ENCODE results near the gene MAP4. TPM values are rescaled to one million over a fixed set of nuclear protein-coding genes. Genes with fewer than 3 reads are reported as not detected.

Gene MAP4
- polyA plus RNA-seq, 2 of the 4 experiments (the other 2 are of a cell fraction), result 77.7 to 98.5 TPM

- peak overlapping the region; percentile 92 for H3K4me2 ChIP-seq
- peak overlapping the region; percentile 91 to 97 for H3K27ac ChIP-seq
- CTCF ChIA-PET, result interaction anchor here (1.2 kb wide), 1 partner anchor 382 kb away, joined by 3 read pairs; no protein-coding TSS in a partner anchor
- WGBS (ENCODE audit: missing lambda C conversion rate), result under 1% methylated on average over 8 of the region's 20 CpGs
- FAIRE-seq (no peak), DNase-seq (ENCODE audit: low read depth in 1 of 2, low spot score in 1 of 2) (no peak), ATAC-seq (no peak)
- no peaks in the 10 kb centered on the region for H3K9me3 ChIP-seq
- H3K4me1 ChIP-seq, result peaks cover 12% of the 10 kb centered on the region; the same call in 2 of the 3 replicates
- TF ChIP-seq PHF8 (IDR thresholded peaks at IDR 0.05; ENCODE audit: borderline replicate concordance, low read depth) (peak; percentile 60), HEYL (CRISPR knock-in tag; IDR thresholded peaks at IDR 0.05) (no peak)
- POLR2A ChIA-PET, result no interaction called here
- peak overlapping the region; percentile 57 for H3K4me3 ChIP-seq
Observed at GRCh38 chr3:47803480-47804025, 212.7 kb downstream of the MAP4 start.

GRCh38 chr3:47802734-47803479 is 213.3 kb downstream of the MAP4 start, which contains the start of gene DHX30:
DHX30 (plus strand) TSS chr3:47803138; CDS start chr3:47810684, 7,546 bp downstream.
- Histone ChIP-seq H3K4me1 (peaks cover 12% of the 10 kb centered on the region; the same call in 2 of the 3 replicates), H3K4me2 (peak within 1 kb of the TSS; percentile 92), H3K4me3 (peak within 1 kb of the TSS; percentile 57), H3K9me3 (no peaks in the 10 kb centered on the region), H3K27ac (peak within 1 kb of the TSS; percentile 91 to 97)
- DNase-seq (ENCODE audit: low read depth in 1 of 2, low spot score in 1 of 2), result peak; percentile 55 to 85
- ChIA-PET POLR2A (interaction anchor here (1.4 to 1.6 kb wide), 3 partner anchors 22 to 286 kb away, joined by 3 to 7 read pairs (median 5); no protein-coding TSS in a partner anchor), CTCF (no interaction called here)
- 2% methylated on average over 16 of the region's 90 CpGs for WGBS (ENCODE audit: missing lambda C conversion rate)
- ATAC-seq, result peak; percentile 93 to 95
- no peak for FAIRE-seq
- TF ChIP-seq RCOR1 (IDR thresholded peaks at IDR 0.05; ENCODE audit: low read depth, low read length) (no peak), ESRRA (IDR thresholded peaks at IDR 0.05; ENCODE audit: borderline replicate concordance, low read length) (no peak), MYC (IDR thresholded peaks at IDR 0.05; ENCODE audit: borderline replicate concordance, low read length) (0 out of 2 replicates have a peak, but pooled peaks have one; percentile 13), PHF8 (IDR thresholded peaks at IDR 0.05; ENCODE audit: borderline replicate concordance, low read depth) (peak; percentile 88), BCL3 (IDR thresholded peaks at IDR 0.05) (peak; percentile 53; the same call in 1 of the 3 replicates), POLR2AphosphoS2 (conservative IDR thresholded peaks at IDR 0.05; ENCODE audit: low read length) (no peak), MAX (IDR thresholded peaks at IDR 0.05) (no peak; the same call in 1 of the 2 replicates), POLR2A (IDR thresholded peaks at IDR 0.05; ENCODE audit: low read length) (peak; percentile 43), CTCF (IDR thresholded peaks at IDR 0.05) (no peak), JUN (IDR thresholded peaks at IDR 0.05) (peak; percentile 36 to 55; a peak in 2 of 5 replicates), KDM5A (IDR thresholded peaks at IDR 0.05) (no peak)

Small RNAs within 50 kb of the gene (small RNA-seq; reads per million reads assigned to genes)
- 0 reads per million in 6 experiments for gene AC124916.2
- 0 to 8.7 (median 2.5) reads per million in 6 experiments for gene MIR1226
- 0 reads per million in 6 experiments for gene RF00019
- gene RF02271, result 0 reads per million in 6 experiments

Other genes starting within 250 kb of the MAP4 start
- 27.1 and 27.9 TPM in 2 replicates for gene SMARCC1, start 234.5 kb downstream of the MAP4 start, polyA plus RNA-seq (2011; rRNA removed)
- 25.2 to 27.5 TPM (median 27.5 TPM) in 3 replicates for gene SMARCC1, start 234.5 kb downstream of the MAP4 start, polyA plus RNA-seq (2017; fragmentation: RNase III; extraction: RNeasy Plus Mini Kit Qiagen cat#74134 plus additional on column Dnase treatment)
- 40.5 and 41.4 TPM in 2 replicates for gene DHX30, start 213.3 kb downstream of the MAP4 start, polyA plus RNA-seq (2011; rRNA removed)
- 42.7 to 45.5 TPM (median 44.6 TPM) in 3 replicates for gene DHX30, start 213.3 kb downstream of the MAP4 start, polyA plus RNA-seq (2017; fragmentation: RNase III; extraction: RNeasy Plus Mini Kit Qiagen cat#74134 plus additional on column Dnase treatment)
- 6.2 and 6.4 TPM in 2 replicates for gene CDC25A, start 172.0 kb upstream of the MAP4 start, polyA plus RNA-seq (2011; rRNA removed)
- gene CDC25A, start 172.0 kb upstream of the MAP4 start, polyA plus RNA-seq (2017; fragmentation: RNase III; extraction: RNeasy Plus Mini Kit Qiagen cat#74134 plus additional on column Dnase treatment), result 9.8 to 10.2 TPM (median 10.0 TPM) in 3 replicates
- not detected in 2 replicates for gene CAMP, start 207.1 kb upstream of the MAP4 start, polyA plus RNA-seq (2011; rRNA removed)
- gene CAMP, start 207.1 kb upstream of the MAP4 start, polyA plus RNA-seq (2017; fragmentation: RNase III; extraction: RNeasy Plus Mini Kit Qiagen cat#74134 plus additional on column Dnase treatment), result not detected in 3 replicates
- gene ZNF589, start 224.7 kb upstream of the MAP4 start, polyA plus RNA-seq (2011; rRNA removed), result 3.6 and 5.6 TPM in 2 replicates
- gene ZNF589, start 224.7 kb upstream of the MAP4 start, polyA plus RNA-seq (2017; fragmentation: RNase III; extraction: RNeasy Plus Mini Kit Qiagen cat#74134 plus additional on column Dnase treatment), result 4.9 to 5.4 TPM (median 5.0 TPM) in 3 replicates

Measured in A549 (cell line).